B cell (primary cell): ENCODE data around the gene NCS1. TPM values are rescaled to one million over a fixed set of nuclear protein-coding genes. Genes with fewer than 3 reads are reported as not detected.

Source experiments
- ATAC-seq: fragments of 200-7000 bp; cut with Tn5 transposase; one replicate; pipeline ENCODE4 v1.10.0; 2021; ENCODE audit warnings: low read depth, mild to moderate bottlenecking, moderate number of reproducible peaks, moderate library complexity
- CTCF ChIA-PET: fragments of 350-600 bp; sonication (Branson Sonifier 250); formaldehyde crosslinking; loops from one replicate; lab custom pipeline; 2021; ENCODE audit warnings: antibody characterized with exemption, inconsistent platforms; lab: Charles Lee
- POLR2A ChIA-PET: fragments of 350-600 bp; sonication (Branson Sonifier 250); formaldehyde crosslinking; loops from one replicate; lab custom pipeline; 2021; ENCODE audit warnings: antibody characterized with exemption; lab: Charles Lee
- DNase-seq: peaks from one replicate; pipeline ENCODE4 v3.0.0; 2013
- H2AFZ ChIP-seq: 2 replicates; pipeline ENCODE4 v1.6.1; 2012; ENCODE audit warnings: mild to moderate bottlenecking, low read depth, low read length; ENCODE audit not compliant: insufficient read depth, poor library complexity, severe bottlenecking
- H3K27ac ChIP-seq, 2 donors: 1 replicate in 1 of 2; 2 replicates in 1 of 2; pipeline ENCODE4 v1.5.1; 2012 to 2013; ENCODE audit warnings: low read length in 2 of 2, mild to moderate bottlenecking in 2 of 2, moderate library complexity in 1 of 2
- H3K27me3 ChIP-seq, 4 experiments: fragments of 200-600 bp in 1 of 4; sonication (generic) in 1 of 4; replicated peaks in 1 of 4; 1 replicate in 2 of 4; 2 replicates in 2 of 4; pipeline versions ENCODE4 v1.6.1 to v1.7.0; 2013 to 2016; ENCODE audit warnings: low read length in 3 of 4, mild to moderate bottlenecking in 2 of 4, mixed read lengths in 1 of 4, moderate library complexity in 1 of 4; ENCODE audit not compliant: insufficient read depth in 4 of 4, control insufficient read depth in 3 of 4; ENCODE audit errors: control extremely low read depth in 1 of 4
- H3K36me3 ChIP-seq, 2 experiments: replicated peaks in 1 of 2; 1 replicate in 1 of 2; 2 replicates in 1 of 2; pipeline versions ENCODE4 v1.6.1 to v1.7.1; 2013; ENCODE audit warnings: low read length in 1 of 2; ENCODE audit not compliant: insufficient read depth in 2 of 2, control insufficient read depth in 1 of 2; ENCODE audit errors: control extremely low read depth in 1 of 2, extremely low read depth in 1 of 2
- H3K4me1 ChIP-seq, 2 donors: fragments of 200-600 bp in 1 of 2; sonication (generic) in 1 of 2; 1 replicate in 1 of 2; 2 replicates in 1 of 2; pipeline versions ENCODE4 v1.5.1 to v1.6.1; 2013 to 2017; ENCODE audit warnings: low read length in 2 of 2; ENCODE audit not compliant: control insufficient read depth in 2 of 2, insufficient read depth in 2 of 2
- H3K4me2 ChIP-seq: replicated peaks from 2 replicates; pipeline ENCODE3; 2012; ENCODE audit warnings: mild to moderate bottlenecking, low read depth, low read length; ENCODE audit not compliant: poor library complexity, severe bottlenecking
- H3K4me3 ChIP-seq, 5 experiments: fragments of 200-600 bp in 1 of 5; sonication (generic) in 1 of 5; 1 replicate in 3 of 5; 2 replicates in 2 of 5; pipeline versions ENCODE4 v1.5.1 to v1.7.0; 2011 to 2016; ENCODE audit warnings: low read length in 4 of 5, mild to moderate bottlenecking in 4 of 5, low read depth in 2 of 5, control low read depth in 1 of 5, moderate library complexity in 1 of 5; ENCODE audit not compliant: insufficient read depth in 1 of 5; ENCODE audit errors: control extremely low read depth in 1 of 5, extremely low read depth in 1 of 5
- H3K79me2 ChIP-seq: fragments of 200-600 bp; sonication (generic); one replicate; pipeline ENCODE4 v1.6.0; 2016; ENCODE audit warnings: low read length; ENCODE audit not compliant: control insufficient read depth, insufficient read depth
- H3K9ac ChIP-seq: fragments of 200-600 bp; sonication (generic); 2 replicates; pipeline ENCODE4 v1.6.1; 2017; ENCODE audit warnings: mild to moderate bottlenecking, low read length, moderate library complexity
- H3K9me3 ChIP-seq, 3 donors: one replicate each; pipeline versions ENCODE4 v1.6.1 to v1.7.1; 2013; ENCODE audit warnings: low read length in 2 of 3; ENCODE audit not compliant: control insufficient read depth in 2 of 3, insufficient read depth in 1 of 3; ENCODE audit errors: control extremely low read depth in 1 of 3
- H4K20me1 ChIP-seq: 2 replicates; pipeline ENCODE4 v1.6.0; 2012; ENCODE audit warnings: mild to moderate bottlenecking, low read length; ENCODE audit not compliant: insufficient read depth, control insufficient read depth, poor library complexity, severe bottlenecking
- H3K27ac Mint-ChIP-seq: one replicate; pipeline ENCODE4 v1.8.0; 2021; ENCODE audit warnings: mixed read lengths
- H3K27me3 Mint-ChIP-seq: one replicate; pipeline ENCODE4 v1.8.0; 2021; ENCODE audit warnings: mixed read lengths
- H3K4me1 Mint-ChIP-seq: one replicate; pipeline ENCODE4 v1.8.0; 2021; ENCODE audit warnings: mixed read lengths
- H3K4me3 Mint-ChIP-seq: one replicate; pipeline ENCODE4 v1.8.0; 2021; ENCODE audit warnings: mixed read lengths
- H3K9me3 Mint-ChIP-seq: one replicate; pipeline ENCODE4 v1.8.0; 2022; ENCODE audit warnings: mixed read lengths; ENCODE audit not compliant: insufficient read depth
- EZH2 ChIP-seq: IDR thresholded peaks from 2 replicates; pipeline ENCODE4 v1.6.1; 2012; ENCODE audit warnings: borderline replicate concordance, low read depth, mild to moderate bottlenecking, moderate library complexity, low read length; ENCODE audit not compliant: insufficient read depth, poor library complexity, severe bottlenecking
- WGBS: methylation state at CpG from one replicate; pipeline ENCODE4 v1.1.5; 2013; ENCODE audit warnings: missing lambda C conversion rate; ENCODE audit not compliant: insufficient coverage; 5-methylcytosine and 5-hydroxymethylcytosine counted together
- intact Hi-C: fragments of 100-400 bp; cut with micrococcal nuclease; formaldehyde crosslinking; loops from one replicate; pipeline ENCODE4 v1.10.0; 2022
- polyA plus RNA-seq: library from polyadenylated mRNA; depleted of rRNA; stranded (reverse); fragments of >200 nt; gene quantifications from 2 replicates; pipeline ENCODE4 v1.2.3, GENCODE V29; 2012
- total RNA-seq, 2 donors: library from RNA; stranded (reverse); fragments of 120-200 nt in 1 of 2; gene quantifications; 1 replicate in 1 of 2; 2 replicates in 1 of 2; pipeline versions ENCODE4 v1.2.3 to v1.2.4, GENCODE V29; 2013 to 2022
- TF ChIP-seq, protein P1 (sequence below): fragments of 200-600 bp; IDR thresholded peaks from one replicate; pipeline ENCODE4 v1.8.0; 2022; ENCODE audit warnings: antibody characterized with exemption, mild to moderate bottlenecking

The NCS1 gene
- total and polyA plus RNA-seq, 2 donors (not counting 1 experiment from before 2014, with no cell fraction given), result 0.39 TPM; not detected in 1

DNA sequence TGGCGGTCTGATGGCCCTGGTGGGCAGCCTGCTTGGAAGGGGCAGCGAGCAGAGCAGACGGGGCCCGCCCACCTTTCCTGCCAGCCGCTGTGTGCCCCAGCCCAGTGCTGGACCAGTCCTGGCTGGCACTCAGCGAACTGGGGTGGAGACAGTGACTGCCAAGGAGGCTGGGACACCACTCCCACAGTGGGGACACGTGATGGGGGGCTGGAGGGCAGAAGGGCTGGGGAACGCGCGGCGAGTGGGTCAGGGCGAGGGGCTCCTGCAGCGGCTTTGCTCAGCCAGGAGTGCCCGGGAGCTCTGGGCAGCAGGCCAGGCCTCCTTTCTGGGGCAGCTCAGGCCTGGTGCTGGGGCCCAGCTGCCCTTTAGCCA, 19.5 kb downstream of the NCS1 start:
- H4K20me1 ChIP-seq, result no peaks in the 10 kb centered on the region
- 88% methylated on average over 14 of the region's 14 CpGs for WGBS
- H3K27me3 ChIP-seq, result no peaks in the 10 kb centered on the region
- Mint-ChIP-seq H3K27me3 (peaks cover 7% of the 10 kb centered on the region), H3K27ac (no peak overlapping the region), H3K9me3 (no peaks in the 10 kb centered on the region), H3K4me3 (no peak overlapping the region), H3K4me1 (no peaks in the 10 kb centered on the region)
- no peak overlapping the region for H3K4me3 ChIP-seq
- H3K27ac ChIP-seq, result no peak overlapping the region
- no peaks in the 10 kb centered on the region for H3K36me3 ChIP-seq
- intact Hi-C loops, result no loop called here
- no peak overlapping the region for H2AFZ ChIP-seq
- H3K79me2 ChIP-seq, result no peaks in the 10 kb centered on the region
- no peak overlapping the region for H3K9ac ChIP-seq
- DNase-seq (no peak), ATAC-seq (no peak)
- ChIA-PET CTCF (no interaction called here), POLR2A (no interaction called here)
- TF ChIP-seq, protein P1, sequence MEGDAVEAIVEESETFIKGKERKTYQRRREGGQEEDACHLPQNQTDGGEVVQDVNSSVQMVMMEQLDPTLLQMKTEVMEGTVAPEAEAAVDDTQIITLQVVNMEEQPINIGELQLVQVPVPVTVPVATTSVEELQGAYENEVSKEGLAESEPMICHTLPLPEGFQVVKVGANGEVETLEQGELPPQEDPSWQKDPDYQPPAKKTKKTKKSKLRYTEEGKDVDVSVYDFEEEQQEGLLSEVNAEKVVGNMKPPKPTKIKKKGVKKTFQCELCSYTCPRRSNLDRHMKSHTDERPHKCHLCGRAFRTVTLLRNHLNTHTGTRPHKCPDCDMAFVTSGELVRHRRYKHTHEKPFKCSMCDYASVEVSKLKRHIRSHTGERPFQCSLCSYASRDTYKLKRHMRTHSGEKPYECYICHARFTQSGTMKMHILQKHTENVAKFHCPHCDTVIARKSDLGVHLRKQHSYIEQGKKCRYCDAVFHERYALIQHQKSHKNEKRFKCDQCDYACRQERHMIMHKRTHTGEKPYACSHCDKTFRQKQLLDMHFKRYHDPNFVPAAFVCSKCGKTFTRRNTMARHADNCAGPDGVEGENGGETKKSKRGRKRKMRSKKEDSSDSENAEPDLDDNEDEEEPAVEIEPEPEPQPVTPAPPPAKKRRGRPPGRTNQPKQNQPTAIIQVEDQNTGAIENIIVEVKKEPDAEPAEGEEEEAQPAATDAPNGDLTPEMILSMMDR, result no peak
- TF ChIP-seq EZH2, result no peak
- H3K4me1 ChIP-seq, result no peaks in the 10 kb centered on the region
- no peak overlapping the region for H3K4me2 ChIP-seq
- H3K9me3 ChIP-seq, result no peaks in the 10 kb centered on the region

DNA sequence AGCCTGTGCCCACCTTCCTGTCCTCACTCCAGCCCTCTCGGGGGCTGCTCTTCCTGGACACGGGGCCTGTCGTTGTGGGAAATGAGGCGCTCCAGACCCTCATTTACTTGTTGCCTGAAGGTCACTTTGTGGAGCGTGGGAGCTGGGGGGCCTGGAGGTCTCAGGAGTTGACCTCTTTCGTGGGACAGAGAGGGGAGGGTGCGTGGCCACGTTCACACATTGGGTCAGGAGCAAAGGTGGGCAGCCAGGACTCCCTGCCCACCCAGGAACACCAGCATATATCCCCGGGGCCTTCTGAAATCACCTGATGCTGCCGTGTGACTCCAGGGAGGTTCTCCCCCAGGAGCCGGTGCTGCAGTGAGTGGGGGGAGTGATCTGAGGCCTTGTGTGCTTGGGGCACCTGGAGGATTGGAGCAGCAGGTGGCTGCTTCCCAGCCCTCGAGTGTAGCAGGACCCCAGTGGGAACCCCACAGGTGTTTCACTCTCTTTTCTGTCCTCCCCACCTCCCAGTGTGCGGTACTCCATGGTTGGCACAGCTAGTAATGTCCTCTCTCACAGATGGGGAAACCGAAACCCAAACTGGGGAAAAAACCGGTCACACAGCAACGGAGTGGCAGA, 20.3 kb downstream of the NCS1 start:
- Histone ChIP-seq H3K36me3 (no peaks in the 10 kb centered on the region), H3K27me3 (no peaks in the 10 kb centered on the region), H3K9me3 (no peaks in the 10 kb centered on the region), H3K4me2 (no peak overlapping the region), H3K4me3 (no peak overlapping the region), H3K9ac (no peak overlapping the region), H3K79me2 (no peaks in the 10 kb centered on the region), H4K20me1 (no peaks in the 10 kb centered on the region), H2AFZ (no peak overlapping the region), H3K4me1 (no peaks in the 10 kb centered on the region), H3K27ac (no peak overlapping the region)
- Mint-ChIP-seq H3K4me1 (no peaks in the 10 kb centered on the region), H3K27ac (no peak overlapping the region), H3K9me3 (no peaks in the 10 kb centered on the region), H3K4me3 (no peak overlapping the region), H3K27me3 (peaks cover 7% of the 10 kb centered on the region)
- ChIA-PET CTCF (no interaction called here), POLR2A (interaction anchor here (0.6 kb wide), 1 partner anchor 13 kb away, joined by 4 read pairs; no protein-coding TSS in a partner anchor)
- DNase-seq (no peak), ATAC-seq (no peak)
- 77% methylated on average over 13 of the region's 16 CpGs for WGBS
- intact Hi-C loops, result no loop called here
- TF ChIP-seq, protein P1, result no peak
- TF ChIP-seq EZH2, result no peak
